HG03354 (cell line): Measurements from ENCODE around the gene DOK5.
"Not testable (repeated sequence)": the region's sequence is repeated elsewhere in the genome, so short reads cannot be mapped to it uniquely, and the experiment has no call there.

Source experiments
- ATAC-seq: cut with Tn5 transposase; IDR thresholded peaks from one replicate; pipeline ENCODE4 v1.9.1; 2021; ENCODE audit warnings: mild to moderate bottlenecking; ENCODE audit not compliant: unreplicated experiment, poor library complexity, severe bottlenecking

Gene DOK5

GRCh38 chr20:54469293-54469692 is 6.1 kb upstream of the DOK5 start:
- no peak for ATAC-seq

DNA sequence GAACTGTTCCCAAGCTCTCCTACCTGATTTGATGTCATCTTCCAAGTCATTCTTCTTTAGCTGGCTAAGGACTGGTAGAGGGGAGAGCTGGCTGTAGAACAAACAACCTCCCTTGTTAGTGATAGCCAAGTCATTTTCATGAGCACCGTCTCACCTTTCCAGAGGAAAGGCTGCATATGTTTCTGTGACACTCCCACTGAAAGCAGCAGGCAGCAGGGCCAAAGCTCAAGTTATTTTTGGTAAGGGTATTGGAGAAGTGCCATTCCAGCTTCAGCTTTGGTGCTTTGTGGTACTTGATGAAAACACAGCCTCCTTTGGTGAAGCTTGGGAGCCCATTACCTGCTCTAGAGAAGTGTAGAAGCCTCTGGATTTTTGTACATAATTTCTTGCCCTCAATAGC is 5.4 kb upstream of the DOK5 start:
- no peak for ATAC-seq

- ATAC-seq: no peak
Observed at GRCh38 chr20:54470697-54471096, 4.7 kb upstream of the DOK5 start.

GRCh38 chr20:54472607-54473006 is 2.8 kb upstream of the DOK5 start:
- no peak for ATAC-seq

DNA sequence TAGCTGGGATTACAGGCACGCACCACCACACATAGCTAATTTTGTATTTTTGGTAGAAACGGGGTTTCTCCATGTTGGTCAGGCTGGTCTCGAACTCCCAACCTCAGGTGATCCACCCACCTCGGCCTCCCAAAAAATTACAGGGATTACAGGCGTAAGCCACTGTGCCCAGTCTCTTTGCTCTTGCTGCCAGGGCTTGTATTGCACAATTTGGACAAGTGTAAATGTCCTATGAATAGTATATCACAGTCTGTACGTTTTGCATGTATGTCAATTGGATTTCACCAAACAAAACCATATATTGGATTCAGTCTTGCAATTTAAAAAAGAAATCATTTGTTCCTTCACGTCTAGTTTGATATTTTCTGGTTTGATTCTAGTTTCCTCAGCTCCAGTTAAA is 2.1 kb upstream of the DOK5 start:
- no peak for ATAC-seq

DNA sequence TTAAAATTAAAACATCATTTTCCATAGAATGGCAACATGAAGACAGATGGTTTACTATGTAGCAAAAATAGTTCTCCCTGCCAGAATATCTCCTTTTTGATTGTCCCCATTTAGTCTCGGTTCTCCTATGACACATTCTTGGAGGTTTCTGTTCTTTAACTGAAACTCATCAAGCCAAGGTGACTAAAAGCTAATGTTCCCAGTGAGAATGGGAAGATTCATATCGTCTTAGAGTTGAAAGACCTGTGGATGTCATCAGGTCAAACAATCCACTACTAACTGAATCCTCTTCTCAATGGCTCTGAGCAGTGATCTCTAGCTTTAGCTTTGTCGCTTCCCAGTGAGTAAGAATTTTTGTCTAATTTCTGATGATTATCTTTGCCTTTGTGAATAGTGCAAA is 1.3 kb upstream of the DOK5 start:
- no peak for ATAC-seq

DNA sequence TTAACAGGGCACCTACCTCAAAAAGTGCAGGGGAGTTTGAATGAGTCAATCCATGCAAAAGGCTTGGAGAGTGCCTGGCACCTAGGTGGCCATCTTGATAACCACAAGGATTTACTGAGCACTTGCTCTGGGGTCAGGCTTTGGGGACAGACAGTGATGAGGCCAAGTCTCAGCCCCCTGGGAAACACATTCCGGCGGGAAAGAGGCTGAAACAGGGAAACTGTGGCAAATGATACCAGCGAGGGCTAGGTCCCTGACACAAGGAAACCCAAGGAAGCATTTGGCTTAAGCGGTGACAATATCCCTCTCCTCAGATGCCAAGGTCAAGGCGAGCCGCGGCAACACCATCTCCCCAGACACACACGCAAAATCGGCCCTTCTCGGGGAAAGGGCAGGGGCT is 527 bp upstream of the DOK5 start:
- no peak for ATAC-seq

DNA sequence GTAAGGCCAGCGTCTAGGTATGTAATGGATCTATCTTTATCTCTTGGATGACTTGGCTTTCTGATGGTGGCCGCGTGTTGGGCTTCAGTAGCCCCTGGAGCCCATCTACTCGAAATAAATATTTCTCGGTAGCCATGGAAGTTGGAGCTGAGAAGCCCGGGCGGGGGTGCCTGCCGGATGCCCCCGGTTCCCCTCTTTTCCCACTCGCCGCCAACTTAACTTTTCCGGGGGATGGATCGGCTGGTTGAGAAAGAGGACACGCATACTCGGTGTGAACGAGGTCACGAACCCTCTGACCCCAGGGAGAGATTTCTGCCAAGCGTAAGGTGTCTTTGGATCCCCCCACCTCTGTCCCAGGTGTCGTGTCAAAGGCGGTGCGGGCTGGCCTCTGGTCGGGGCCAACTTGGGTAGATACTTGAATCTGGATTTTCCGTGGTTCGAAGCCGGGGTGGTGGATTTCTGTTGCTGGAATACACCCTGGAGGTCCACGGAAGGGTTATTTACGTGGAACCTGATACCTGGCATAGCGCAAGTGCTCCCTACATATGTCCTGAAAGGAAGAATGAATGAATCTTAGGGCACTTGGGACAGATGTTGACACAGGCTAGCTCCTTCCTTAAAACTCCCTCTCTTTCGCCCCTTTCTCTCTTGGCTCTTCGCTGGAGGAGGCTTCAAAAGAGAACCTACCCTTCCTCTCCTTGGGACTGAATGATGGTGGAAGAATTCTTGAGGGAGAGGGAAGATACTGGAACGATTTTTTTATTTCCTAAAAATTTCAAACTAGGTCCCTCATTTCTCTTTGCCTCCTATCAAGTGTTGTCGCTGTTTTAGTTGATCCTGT is 996 bp downstream of the DOK5 start:
- no peak for ATAC-seq

DNA sequence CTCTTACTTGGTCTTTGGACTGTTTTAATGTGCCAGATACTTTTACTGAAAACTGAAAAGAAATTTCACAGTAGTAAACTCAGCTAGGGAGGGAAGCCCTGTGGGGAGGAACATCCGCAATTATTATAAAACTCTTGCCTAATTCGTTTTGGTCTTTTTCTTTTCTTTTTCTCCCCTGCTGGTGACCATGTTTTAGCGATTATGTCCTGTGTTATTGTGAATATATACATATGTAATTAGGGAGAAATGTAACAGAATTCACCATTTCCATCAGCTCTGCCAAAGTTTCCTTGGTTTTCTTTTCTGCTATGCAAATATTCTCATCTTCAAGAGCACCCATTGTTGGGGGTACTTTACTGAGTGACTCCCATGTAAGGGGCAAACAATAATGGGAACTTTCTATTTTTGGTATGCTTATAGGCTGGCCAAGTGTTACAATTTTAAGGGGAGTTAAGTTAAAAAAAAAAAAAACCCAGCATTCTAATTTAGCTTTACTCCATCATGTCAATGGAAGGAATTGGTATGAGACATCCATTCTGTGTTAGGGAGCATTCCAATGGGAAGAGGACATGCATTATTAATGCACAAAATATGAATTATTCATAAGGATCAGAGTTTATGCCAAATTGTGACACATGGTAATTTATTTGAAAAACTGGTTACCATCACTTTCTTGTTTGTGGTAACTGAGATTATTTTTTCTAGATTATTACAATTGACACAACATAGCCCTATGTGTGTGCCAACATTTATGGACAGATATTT is 2.0 kb downstream of the DOK5 start:
- no peak for ATAC-seq

DNA sequence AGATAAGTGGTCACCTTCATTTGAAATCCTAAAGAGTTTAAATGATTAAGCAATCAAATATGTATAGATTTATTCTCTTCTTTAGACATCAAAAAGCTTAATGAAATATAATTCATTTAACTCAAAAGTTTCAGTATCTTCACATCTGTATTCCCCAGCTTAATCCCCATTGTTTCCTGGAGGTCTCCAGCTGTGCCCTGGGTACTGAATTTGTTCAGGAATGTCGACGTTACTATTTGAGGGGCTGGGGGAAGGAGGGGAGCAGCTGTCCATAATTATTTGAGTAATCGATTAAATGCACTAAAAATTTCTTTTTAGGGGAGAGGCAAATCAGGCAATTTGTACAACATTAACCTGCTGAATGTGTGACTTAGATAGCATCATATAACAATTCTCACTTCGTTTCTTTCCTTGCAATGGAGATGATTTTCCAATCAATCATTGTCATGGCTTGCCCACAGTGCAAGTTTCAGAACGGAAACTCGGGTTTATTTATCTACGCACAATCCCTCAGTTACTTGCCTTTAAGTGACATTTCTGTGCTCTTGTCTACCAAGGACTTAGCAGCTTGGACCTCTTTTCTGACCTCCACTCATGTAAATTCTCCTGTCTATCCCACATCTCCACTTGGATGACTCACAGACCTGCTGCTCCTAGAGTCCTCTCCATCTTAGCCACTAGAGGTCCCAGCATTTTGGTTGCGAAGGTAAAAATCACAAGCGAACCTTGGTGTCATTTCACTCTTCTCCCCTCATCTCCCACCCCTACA is 3.9 kb downstream of the DOK5 start:
- ATAC-seq: peak; percentile 75

GRCh38 chr20:54479937-54480336 is 4.5 kb downstream of the DOK5 start:
- ATAC-seq: not testable (repeated sequence)

- ATAC-seq: no peak
Observed at GRCh38 chr20:54481442-54481841, 6.0 kb downstream of the DOK5 start.

GRCh38 chr20:54485631-54486030 is 10.2 kb downstream of the DOK5 start:
- no peak for ATAC-seq

DNA sequence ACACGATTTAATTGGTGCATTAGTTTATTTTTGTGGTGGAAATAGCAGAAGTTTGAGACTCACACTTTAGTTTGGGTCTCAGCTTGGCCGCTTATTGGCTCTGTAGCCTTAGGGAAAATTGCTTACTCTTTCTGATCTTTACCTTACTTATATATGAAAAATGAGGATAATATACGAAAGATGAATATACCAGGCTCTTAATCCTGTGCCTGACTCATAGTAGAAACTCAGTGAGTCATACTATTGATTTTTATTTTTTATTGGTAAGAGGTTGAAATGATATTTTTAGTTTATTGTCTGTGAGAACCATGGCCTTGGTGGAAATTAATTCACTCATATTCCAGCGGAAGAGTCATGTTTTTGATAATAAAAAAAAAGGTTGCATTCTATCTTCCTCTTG is 11.2 kb downstream of the DOK5 start:
- ATAC-seq: no peak

DNA sequence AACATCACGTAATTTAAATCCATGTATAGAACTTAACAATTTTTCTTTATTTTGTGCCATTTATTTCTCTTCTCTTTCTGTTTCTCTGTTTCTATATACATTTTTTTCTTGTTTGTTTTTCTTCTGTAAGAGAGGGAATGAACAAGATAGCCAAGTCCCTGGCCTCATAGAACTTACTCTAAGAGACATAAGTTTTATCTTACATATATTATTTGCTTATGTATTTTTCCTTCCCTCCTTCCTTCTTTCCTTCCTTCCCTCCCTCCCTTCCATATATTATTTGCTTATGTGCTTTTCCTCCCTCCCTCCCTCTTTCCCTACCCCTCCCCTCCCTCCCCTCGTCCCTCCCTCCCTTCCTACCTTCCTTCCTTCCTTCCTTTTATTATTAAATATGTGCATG is 13.0 kb downstream of the DOK5 start:
- ATAC-seq: no peak

DNA sequence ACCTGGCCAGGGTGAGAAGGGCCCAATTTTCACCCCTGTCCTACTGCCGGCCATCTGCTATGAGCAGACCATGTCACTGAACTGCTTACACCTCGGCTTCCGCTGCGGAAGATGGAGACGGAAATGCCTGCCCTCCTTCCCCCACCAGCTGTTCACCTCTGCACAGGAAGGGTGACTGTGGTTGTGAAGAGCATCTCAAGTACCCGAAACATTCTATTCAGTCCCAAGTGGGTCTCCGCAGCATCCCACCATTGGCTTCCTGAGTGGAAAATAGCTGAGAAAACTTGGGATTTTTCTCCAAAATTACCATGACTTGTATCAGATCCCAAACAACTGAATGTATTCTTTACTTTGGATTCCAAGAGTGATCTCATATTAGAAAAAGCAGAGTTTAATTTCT is 16.1 kb downstream of the DOK5 start:
- ATAC-seq: no peak

- ATAC-seq: no peak
Observed at GRCh38 chr20:54494303-54495006, 19.1 kb downstream of the DOK5 start.

DNA sequence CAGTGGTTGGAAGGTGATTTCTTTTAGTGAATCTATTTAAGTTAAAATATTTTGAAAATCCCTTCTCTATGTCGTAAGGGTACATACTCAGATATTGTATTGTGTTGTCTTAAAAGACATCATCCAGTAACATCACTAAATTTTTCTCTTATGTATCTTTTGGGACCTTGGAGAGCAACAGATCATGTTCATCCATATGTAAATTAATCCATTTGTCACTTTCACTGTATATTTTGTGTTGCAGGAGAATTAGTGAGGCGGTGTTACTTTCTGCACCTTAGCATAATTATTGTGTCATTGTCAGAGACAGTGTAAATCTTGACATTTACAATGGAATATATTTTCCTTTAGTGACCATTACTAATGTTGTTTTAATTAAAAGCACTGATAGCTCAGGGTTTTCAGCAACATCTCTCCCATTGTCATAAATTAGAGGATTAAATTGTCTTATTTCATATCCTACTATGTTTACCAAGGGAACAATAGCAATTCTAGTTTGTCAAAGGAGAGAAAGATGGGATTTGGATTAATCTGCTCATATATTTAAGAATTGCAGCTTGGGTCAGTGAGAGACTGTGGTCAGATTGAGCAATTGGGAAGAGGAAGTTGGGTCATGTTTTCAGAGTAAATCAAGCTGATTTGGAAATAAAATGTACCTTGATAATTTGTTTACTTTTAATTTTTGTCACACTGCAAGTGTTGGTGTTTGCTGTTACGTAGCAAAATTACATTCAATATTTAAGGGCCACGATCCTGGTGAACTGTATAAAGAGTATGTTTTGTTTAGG is 22.7 kb downstream of the DOK5 start:
- ATAC-seq: no peak

DNA sequence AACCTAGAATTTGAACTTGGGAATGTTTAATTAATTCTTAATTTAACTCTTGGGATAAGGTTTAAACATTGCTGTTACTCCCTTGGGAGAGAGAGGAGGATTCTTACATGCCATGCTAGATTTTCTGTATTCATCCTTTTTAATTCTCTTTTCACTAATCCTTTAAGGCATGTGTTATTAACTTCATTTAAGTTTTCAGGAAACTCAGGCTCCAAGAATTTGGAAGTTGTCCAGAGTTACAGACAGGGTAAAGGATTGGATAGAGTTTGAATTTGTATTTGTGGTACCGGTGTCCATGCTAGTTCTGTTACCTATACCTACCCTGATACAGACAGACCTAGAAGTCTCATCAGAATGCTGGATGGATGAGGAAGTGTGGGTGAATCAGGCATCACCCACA is 23.7 kb downstream of the DOK5 start:
- ATAC-seq: no peak
